GM23338 (cell line): ENCODE measurements around the gene HSPB3. TPM values are rescaled to one million over a fixed set of nuclear protein-coding genes. Genes with fewer than 3 reads are reported as not detected.
"Not testable (repeated sequence)": the region's sequence is repeated elsewhere in the genome, so short reads cannot be mapped to it uniquely, and the experiment has no call there.

Source experiments
- ATAC-seq: fragments of 200-7000 bp; cut with Tn5 transposase; 3 replicates; pipeline ENCODE4 v1.9.1; 2020
- DNase-seq: peaks from one replicate; pipeline ENCODE4 v3.0.0-alpha.2; 2015; ENCODE audit warnings: low spot score
- H2AFZ ChIP-seq: fragments of 200-600 bp; sonication (generic); 2 replicates; pipeline ENCODE4 v1.8.0; 2016; ENCODE audit warnings: antibody characterized with exemption, mild to moderate bottlenecking, moderate library complexity
- H3F3A ChIP-seq: fragments of 200-600 bp; sonication (generic); replicated peaks from 2 replicates; pipeline ENCODE4 v1.8.0; 2017; ENCODE audit warnings: antibody characterized with exemption, mixed run types, low read depth
- H3K27ac ChIP-seq: fragments of 200-600 bp; sonication (generic); 2 replicates; pipeline ENCODE4 v1.6.1; 2016; ENCODE audit warnings: low read depth
- H3K27me3 ChIP-seq: fragments of 200-600 bp; sonication (generic); 2 replicates; pipeline ENCODE4 v1.8.0; 2016; ENCODE audit warnings: mild to moderate bottlenecking, mixed run types, moderate library complexity; ENCODE audit not compliant: insufficient read depth
- H3K36me3 ChIP-seq: fragments of 200-600 bp; sonication (generic); 2 replicates; pipeline ENCODE4 v1.8.0; 2016; ENCODE audit warnings: mild to moderate bottlenecking; ENCODE audit not compliant: insufficient read depth
- H3K4me1 ChIP-seq: fragments of 200-600 bp; sonication (generic); 2 replicates; pipeline ENCODE4 v1.8.0; 2016; ENCODE audit warnings: mild to moderate bottlenecking, moderate library complexity; ENCODE audit not compliant: insufficient read depth
- H3K4me2 ChIP-seq: fragments of 200-600 bp; sonication (generic); 2 replicates; pipeline ENCODE4 v1.7.1; 2017; ENCODE audit warnings: mixed run types
- H3K4me3 ChIP-seq: fragments of 200-600 bp; sonication (generic); 2 replicates; pipeline ENCODE4 v1.6.1; 2016; ENCODE audit warnings: mixed run types
- H3K79me2 ChIP-seq: fragments of 200-600 bp; sonication (generic); replicated peaks from 2 replicates; pipeline ENCODE4 v1.8.0; 2017; ENCODE audit warnings: mild to moderate bottlenecking; ENCODE audit not compliant: insufficient read depth
- H3K9me2 ChIP-seq: fragments of 200-600 bp; sonication (generic); 2 replicates; pipeline ENCODE4 v1.8.0; 2017; ENCODE audit not compliant: insufficient read depth
- H4K20me1 ChIP-seq: fragments of 200-600 bp; sonication (generic); replicated peaks from 2 replicates; pipeline ENCODE4 v1.8.0; 2017; ENCODE audit warnings: mild to moderate bottlenecking; ENCODE audit not compliant: insufficient read depth
- H3K27ac Mint-ChIP-seq: 2 replicates; pipeline ENCODE4 v1.8.0; 2020; ENCODE audit warnings: inconsistent platforms, mild to moderate bottlenecking, moderate library complexity, mixed read lengths
- H3K27me3 Mint-ChIP-seq: 3 replicates; pipeline ENCODE4 v1.8.0; 2022; ENCODE audit warnings: low read depth, mild to moderate bottlenecking, moderate library complexity, mixed read lengths, inconsistent platforms; ENCODE audit not compliant: insufficient read depth, poor library complexity
- H3K36me3 Mint-ChIP-seq: 3 replicates; pipeline ENCODE4 v1.8.0; 2021; ENCODE audit warnings: low read depth, mild to moderate bottlenecking, inconsistent platforms, moderate library complexity, mixed read lengths
- H3K4me1 Mint-ChIP-seq: 3 replicates; pipeline ENCODE4 v1.8.0; 2020; ENCODE audit warnings: mild to moderate bottlenecking, inconsistent platforms, mixed read lengths
- H3K4me3 Mint-ChIP-seq: 3 replicates; pipeline ENCODE4 v1.8.0; 2021; ENCODE audit warnings: moderate library complexity, mild to moderate bottlenecking, inconsistent platforms, mixed read lengths
- H3K9me3 Mint-ChIP-seq: 3 replicates; pipeline ENCODE4 v1.8.0; 2020; ENCODE audit warnings: moderate library complexity, mild to moderate bottlenecking, inconsistent platforms, mixed read lengths
- EZH2 ChIP-seq: fragments of 200-600 bp; sonication (generic); IDR thresholded peaks from one replicate; pipeline ENCODE4 v1.8.0; 2017; ENCODE audit warnings: antibody characterized with exemption, mild to moderate bottlenecking, low read depth; ENCODE audit not compliant: unreplicated experiment
- EZH2phosphoT487 ChIP-seq: fragments of 200-600 bp; sonication (generic); IDR thresholded peaks from one replicate; pipeline ENCODE4 v1.8.1; 2018; ENCODE audit warnings: antibody characterized with exemption; ENCODE audit not compliant: unreplicated experiment
- ZNF331 ChIP-seq: fragments of 250-450 bp; sonication (Bioruptor Pico); IDR thresholded peaks from 2 replicates; pipeline ENCODE4 v1.5.0; 2020; ENCODE audit warnings: low read depth, mild to moderate bottlenecking, moderate library complexity
- polyA plus RNA-seq: library from polyadenylated mRNA; unstranded; fragments of >200 nt; fragmentation: Nextera tagmentation; extraction: Ambion mirVana; gene quantifications from 2 replicates; pipeline ENCODE4 v1.2.1, GENCODE V29; 2016
- total RNA-seq: library from RNA; depleted of rRNA; stranded (reverse); fragments of >200 nt; shearing (Covaris generic); gene quantifications from 2 replicates; pipeline ENCODE4 v1.2.3, GENCODE V29; 2014
- TF ChIP-seq, protein P1 (sequence below), 2 experiments: fragments of 200-600 bp in 1 of 2; sonication (generic) in 1 of 2; conservative IDR thresholded peaks; 2 replicates each; pipeline versions ENCODE4 v1.5.1 to v1.6.1; 2016 to 2017; ENCODE audit warnings: antibody characterized with exemption in 2 of 2, low read depth in 2 of 2, mild to moderate bottlenecking in 2 of 2, moderate library complexity in 1 of 2
- TF ChIP-seq, protein P2 (sequence below): IDR thresholded peaks from 2 replicates; pipeline ENCODE4 v1.6.1; 2016; ENCODE audit warnings: antibody characterized with exemption
- TF ChIP-seq, protein P3 (sequence below): fragments of 250-450 bp; sonication (Bioruptor Pico); IDR thresholded peaks from 2 replicates; pipeline ENCODE4 v1.5.0; 2020; ENCODE audit warnings: mild to moderate bottlenecking, moderate library complexity

HSPB3 gene
- total and polyA plus RNA-seq, 2 experiments from 2014 or later = not detected

DNA sequence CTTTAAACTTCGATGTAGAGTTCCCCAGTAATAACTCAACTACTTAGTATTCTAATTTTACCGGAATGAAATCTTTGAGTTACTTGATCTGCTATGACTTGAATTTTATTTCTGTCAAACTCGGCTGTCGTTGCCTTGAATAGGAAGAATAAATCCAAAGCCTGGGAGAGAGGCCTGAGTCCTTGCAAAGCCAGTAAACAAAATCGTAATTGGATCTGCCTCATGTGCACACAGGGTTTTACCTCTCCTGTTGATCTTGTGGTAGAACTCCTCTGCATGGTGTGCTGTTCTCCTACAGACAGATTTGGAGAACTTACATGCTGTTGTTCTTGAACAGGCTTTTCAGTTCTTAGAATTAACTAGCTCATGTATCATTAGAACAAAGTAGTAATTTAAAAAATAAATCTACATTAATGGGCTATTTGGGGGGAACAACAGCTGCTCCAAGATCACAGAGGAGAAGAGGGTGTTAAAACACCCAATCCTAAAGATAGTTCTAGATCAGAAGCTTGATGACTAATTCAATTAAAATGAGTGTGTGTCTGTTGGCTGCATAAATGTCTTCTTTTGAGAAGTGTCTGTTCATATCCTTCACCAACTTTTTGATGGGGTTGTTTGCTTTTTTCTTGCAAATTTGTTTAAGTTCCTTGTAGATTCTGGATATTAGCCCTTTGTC is 28.9 kb downstream of the HSPB3 start (continued):
- TF ChIP-seq, protein P1, sequence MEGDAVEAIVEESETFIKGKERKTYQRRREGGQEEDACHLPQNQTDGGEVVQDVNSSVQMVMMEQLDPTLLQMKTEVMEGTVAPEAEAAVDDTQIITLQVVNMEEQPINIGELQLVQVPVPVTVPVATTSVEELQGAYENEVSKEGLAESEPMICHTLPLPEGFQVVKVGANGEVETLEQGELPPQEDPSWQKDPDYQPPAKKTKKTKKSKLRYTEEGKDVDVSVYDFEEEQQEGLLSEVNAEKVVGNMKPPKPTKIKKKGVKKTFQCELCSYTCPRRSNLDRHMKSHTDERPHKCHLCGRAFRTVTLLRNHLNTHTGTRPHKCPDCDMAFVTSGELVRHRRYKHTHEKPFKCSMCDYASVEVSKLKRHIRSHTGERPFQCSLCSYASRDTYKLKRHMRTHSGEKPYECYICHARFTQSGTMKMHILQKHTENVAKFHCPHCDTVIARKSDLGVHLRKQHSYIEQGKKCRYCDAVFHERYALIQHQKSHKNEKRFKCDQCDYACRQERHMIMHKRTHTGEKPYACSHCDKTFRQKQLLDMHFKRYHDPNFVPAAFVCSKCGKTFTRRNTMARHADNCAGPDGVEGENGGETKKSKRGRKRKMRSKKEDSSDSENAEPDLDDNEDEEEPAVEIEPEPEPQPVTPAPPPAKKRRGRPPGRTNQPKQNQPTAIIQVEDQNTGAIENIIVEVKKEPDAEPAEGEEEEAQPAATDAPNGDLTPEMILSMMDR (conservative IDR thresholded peaks at IDR 0.05; ENCODE audit: low read depth in 2 of 2) = no peak
- TF ChIP-seq EZH2 (no peak), EZH2phosphoT487 (no peak)

DNA sequence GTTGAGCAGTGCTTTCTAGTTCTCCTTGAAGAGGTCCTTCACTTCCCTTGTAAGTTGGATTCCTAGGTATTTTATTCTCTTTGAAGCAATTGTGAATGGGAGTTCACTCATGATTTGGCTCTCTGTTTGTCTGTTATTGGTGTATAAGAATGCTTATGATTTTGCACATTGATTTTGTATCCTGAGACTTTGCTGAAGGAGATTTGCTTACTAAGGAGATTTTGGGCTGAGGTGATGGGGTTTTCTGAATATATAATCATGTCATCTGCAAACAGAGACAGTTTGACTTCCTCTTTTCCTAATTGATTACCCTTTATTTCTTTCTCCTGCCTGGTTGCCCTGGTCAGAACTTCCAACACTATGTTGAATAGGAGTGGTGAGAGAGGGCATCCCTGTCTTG is 30.2 kb downstream of the HSPB3 start:
- H3K36me3 Mint-ChIP-seq, H3K4me2 ChIP-seq, DNase-seq, H3K4me3 ChIP-seq, H3K4me1 ChIP-seq, ATAC-seq, H3K27ac ChIP-seq, H2AFZ ChIP-seq, H3K27ac Mint-ChIP-seq, H3K4me3 Mint-ChIP-seq, H3K36me3 ChIP-seq, H3K9me2 ChIP-seq, H4K20me1 ChIP-seq, H3K27me3 Mint-ChIP-seq, H3K79me2 ChIP-seq, H3K4me1 Mint-ChIP-seq, H3K27me3 ChIP-seq, H3K9me3 Mint-ChIP-seq, H3F3A ChIP-seq: not testable (repeated sequence)

DNA sequence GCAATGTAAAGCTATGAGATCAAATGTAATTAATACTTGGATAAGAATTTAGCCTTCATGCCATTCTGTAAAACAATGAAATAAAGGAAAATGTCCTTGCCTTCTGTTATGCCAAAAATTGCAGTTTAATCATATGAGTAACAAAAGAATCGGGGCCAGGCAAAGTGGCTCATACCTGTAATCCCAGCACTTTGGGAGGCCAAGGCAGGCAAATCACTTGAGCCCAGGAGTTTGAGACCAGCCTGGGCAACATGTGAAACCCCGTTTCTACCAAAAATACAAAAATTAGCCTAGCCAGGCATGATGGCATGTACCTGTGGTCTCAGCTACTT is 34.1 kb downstream of the HSPB3 start:
- H3F3A ChIP-seq, H3K79me2 ChIP-seq, H3K27ac Mint-ChIP-seq, H3K4me3 Mint-ChIP-seq, H3K36me3 ChIP-seq, H3K4me2 ChIP-seq, H3K9me2 ChIP-seq, H3K4me1 ChIP-seq, ATAC-seq, H3K4me1 Mint-ChIP-seq, H3K27me3 Mint-ChIP-seq, H2AFZ ChIP-seq, DNase-seq, H3K27me3 ChIP-seq, H3K4me3 ChIP-seq, H3K27ac ChIP-seq, H4K20me1 ChIP-seq, H3K9me3 Mint-ChIP-seq, H3K36me3 Mint-ChIP-seq: not testable (repeated sequence)

DNA sequence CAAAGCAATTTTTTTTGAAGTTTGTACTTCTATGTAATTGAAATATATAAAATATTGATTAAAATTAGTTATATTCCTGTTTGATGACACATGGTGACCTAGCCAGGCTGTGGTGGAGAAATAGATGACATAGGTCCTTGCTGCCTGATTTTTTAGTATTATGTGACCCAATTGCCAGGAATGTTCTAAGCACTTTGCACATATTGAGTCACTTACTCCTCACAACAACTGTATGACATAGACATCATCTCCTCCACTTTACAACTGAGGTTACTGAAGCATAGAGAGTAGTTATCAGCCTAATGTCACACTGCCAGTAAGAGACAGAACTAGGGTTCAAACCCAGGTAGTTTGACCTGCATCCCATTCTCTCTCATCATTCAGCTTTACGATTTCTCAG is 35.8 kb downstream of the HSPB3 start:
- DNase-seq (no peak), ATAC-seq (no peak)
- no peak overlapping the region for H3K27ac ChIP-seq
- no peaks in the 10 kb centered on the region for H4K20me1 ChIP-seq
- no peak overlapping the region for H3K4me2 ChIP-seq
- H3K27ac Mint-ChIP-seq = no peak overlapping the region
- peaks cover 3% of the 10 kb centered on the region for H3K9me3 Mint-ChIP-seq
- no peak overlapping the region for H3K4me3 Mint-ChIP-seq
- no peaks in the 10 kb centered on the region for H3K79me2 ChIP-seq
- no peak overlapping the region for H3K4me3 ChIP-seq
- no peak overlapping the region for H2AFZ ChIP-seq
- no peaks in the 10 kb centered on the region for H3K36me3 ChIP-seq
- H3K27me3 ChIP-seq = no peaks in the 10 kb centered on the region
- H3K36me3 Mint-ChIP-seq = no peaks in the 10 kb centered on the region
- H3K4me1 ChIP-seq = no peaks in the 10 kb centered on the region
- no peaks in the 10 kb centered on the region for H3K4me1 Mint-ChIP-seq
- no peaks in the 10 kb centered on the region for H3F3A ChIP-seq
- peaks cover 1% of the 10 kb centered on the region for H3K27me3 Mint-ChIP-seq
- no peaks in the 10 kb centered on the region for H3K9me2 ChIP-seq
- TF ChIP-seq ZNF331 (no peak), EZH2 (no peak)
- TF ChIP-seq, protein P2, sequence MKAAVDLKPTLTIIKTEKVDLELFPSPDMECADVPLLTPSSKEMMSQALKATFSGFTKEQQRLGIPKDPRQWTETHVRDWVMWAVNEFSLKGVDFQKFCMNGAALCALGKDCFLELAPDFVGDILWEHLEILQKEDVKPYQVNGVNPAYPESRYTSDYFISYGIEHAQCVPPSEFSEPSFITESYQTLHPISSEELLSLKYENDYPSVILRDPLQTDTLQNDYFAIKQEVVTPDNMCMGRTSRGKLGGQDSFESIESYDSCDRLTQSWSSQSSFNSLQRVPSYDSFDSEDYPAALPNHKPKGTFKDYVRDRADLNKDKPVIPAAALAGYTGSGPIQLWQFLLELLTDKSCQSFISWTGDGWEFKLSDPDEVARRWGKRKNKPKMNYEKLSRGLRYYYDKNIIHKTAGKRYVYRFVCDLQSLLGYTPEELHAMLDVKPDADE = no peak
- TF ChIP-seq, protein P3, sequence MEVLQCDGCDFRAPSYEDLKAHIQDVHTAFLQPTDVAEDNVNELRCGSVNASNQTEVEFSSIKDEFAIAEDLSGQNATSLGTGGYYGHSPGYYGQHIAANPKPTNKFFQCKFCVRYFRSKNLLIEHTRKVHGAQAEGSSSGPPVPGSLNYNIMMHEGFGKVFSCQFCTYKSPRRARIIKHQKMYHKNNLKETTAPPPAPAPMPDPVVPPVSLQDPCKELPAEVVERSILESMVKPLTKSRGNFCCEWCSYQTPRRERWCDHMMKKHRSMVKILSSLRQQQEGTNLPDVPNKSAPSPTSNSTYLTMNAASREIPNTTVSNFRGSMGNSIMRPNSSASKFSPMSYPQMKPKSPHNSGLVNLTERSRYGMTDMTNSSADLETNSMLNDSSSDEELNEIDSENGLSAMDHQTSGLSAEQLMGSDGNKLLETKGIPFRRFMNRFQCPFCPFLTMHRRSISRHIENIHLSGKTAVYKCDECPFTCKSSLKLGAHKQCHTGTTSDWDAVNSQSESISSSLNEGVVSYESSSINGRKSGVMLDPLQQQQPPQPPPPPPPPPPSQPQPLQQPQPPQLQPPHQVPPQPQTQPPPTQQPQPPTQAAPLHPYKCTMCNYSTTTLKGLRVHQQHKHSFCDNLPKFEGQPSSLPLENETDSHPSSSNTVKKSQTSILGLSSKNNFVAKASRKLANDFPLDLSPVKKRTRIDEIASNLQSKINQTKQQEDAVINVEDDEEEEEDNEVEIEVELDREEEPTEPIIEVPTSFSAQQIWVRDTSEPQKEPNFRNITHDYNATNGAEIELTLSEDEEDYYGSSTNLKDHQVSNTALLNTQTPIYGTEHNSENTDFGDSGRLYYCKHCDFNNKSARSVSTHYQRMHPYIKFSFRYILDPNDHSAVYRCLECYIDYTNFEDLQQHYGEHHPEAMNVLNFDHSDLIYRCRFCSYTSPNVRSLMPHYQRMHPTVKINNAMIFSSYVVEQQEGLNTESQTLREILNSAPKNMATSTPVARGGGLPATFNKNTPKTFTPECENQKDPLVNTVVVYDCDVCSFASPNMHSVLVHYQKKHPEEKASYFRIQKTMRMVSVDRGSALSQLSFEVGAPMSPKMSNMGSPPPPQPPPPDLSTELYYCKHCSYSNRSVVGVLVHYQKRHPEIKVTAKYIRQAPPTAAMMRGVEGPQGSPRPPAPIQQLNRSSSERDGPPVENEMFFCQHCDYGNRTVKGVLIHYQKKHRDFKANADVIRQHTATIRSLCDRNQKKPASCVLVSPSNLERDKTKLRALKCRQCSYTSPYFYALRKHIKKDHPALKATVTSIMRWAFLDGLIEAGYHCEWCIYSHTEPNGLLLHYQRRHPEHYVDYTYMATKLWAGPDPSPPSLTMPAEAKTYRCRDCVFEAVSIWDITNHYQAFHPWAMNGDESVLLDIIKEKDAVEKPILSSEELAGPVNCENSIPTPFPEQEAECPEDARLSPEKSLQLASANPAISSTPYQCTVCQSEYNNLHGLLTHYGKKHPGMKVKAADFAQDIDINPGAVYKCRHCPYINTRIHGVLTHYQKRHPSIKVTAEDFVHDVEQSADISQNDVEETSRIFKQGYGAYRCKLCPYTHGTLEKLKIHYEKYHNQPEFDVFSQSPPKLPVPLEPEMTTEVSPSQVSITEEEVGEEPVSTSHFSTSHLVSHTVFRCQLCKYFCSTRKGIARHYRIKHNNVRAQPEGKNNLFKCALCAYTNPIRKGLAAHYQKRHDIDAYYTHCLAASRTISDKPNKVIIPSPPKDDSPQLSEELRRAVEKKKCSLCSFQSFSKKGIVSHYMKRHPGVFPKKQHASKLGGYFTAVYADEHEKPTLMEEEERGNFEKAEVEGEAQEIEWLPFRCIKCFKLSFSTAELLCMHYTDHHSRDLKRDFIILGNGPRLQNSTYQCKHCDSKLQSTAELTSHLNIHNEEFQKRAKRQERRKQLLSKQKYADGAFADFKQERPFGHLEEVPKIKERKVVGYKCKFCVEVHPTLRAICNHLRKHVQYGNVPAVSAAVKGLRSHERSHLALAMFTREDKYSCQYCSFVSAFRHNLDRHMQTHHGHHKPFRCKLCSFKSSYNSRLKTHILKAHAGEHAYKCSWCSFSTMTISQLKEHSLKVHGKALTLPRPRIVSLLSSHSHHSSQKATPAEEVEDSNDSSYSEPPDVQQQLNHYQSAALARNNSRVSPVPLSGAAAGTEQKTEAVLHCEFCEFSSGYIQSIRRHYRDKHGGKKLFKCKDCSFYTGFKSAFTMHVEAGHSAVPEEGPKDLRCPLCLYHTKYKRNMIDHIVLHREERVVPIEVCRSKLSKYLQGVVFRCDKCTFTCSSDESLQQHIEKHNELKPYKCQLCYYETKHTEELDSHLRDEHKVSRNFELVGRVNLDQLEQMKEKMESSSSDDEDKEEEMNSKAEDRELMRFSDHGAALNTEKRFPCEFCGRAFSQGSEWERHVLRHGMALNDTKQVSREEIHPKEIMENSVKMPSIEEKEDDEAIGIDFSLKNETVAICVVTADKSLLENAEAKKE (CRISPR knock-in tag) = no peak
